GM21367 (cell line): ENCODE results near the gene EIF2B2.

Experiments
- ATAC-seq: cut with Tn5 transposase; IDR thresholded peaks from one replicate; pipeline ENCODE4 v1.9.1; 2021; ENCODE audit not compliant: unreplicated experiment

Gene EIF2B2

DNA sequence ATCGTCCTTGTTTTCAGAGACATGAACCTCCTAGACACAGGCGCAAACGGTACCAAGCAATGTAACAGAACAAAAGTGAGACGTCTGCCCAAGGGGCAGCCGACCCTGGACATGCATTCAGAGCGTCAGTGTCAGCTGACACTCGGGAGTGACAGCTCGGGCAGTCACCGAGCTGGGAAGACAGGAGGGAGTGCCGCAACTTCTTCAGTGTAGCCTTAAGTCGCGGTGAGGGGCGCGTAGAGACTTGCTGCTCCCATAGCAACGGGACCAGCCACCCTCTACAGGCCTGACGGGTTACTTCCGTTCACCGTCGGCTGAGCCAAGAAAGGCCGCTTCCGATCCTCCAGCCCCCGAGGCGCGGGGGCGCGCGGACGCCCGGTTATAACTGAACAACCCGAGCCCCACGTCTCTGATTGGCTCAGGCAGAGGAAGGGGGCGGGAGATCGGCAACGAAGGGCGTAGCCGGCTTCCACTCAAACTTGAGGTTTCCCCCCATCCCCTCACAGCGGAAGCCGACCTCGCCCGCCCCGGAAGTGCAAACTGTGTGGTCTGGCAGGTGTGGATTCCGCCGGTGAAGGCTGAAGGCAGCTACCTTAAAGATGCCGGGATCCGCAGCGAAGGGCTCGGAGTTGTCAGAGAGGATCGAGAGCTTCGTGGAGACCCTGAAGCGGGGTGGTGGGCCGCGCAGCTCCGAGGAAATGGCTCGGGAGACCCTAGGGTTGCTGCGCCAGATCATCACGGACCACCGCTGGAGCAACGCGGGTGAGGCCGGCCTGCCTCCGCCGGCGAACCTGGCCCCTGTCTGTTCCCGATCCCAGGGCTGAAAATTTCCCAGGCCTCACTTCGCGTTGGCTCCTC lies at the start of gene EIF2B2:
Gene EIF2B2, plus strand, starts transcription at position 530 of the 858 bp plus-strand sequence. Its CDS starts 70 bp downstream, at position 600.
- ATAC-seq: peak; percentile 96

GRCh38 chr14:74953686-74954085 lies 49.0 kb upstream of the EIF2B2 start:
- ATAC-seq: no peak

DNA sequence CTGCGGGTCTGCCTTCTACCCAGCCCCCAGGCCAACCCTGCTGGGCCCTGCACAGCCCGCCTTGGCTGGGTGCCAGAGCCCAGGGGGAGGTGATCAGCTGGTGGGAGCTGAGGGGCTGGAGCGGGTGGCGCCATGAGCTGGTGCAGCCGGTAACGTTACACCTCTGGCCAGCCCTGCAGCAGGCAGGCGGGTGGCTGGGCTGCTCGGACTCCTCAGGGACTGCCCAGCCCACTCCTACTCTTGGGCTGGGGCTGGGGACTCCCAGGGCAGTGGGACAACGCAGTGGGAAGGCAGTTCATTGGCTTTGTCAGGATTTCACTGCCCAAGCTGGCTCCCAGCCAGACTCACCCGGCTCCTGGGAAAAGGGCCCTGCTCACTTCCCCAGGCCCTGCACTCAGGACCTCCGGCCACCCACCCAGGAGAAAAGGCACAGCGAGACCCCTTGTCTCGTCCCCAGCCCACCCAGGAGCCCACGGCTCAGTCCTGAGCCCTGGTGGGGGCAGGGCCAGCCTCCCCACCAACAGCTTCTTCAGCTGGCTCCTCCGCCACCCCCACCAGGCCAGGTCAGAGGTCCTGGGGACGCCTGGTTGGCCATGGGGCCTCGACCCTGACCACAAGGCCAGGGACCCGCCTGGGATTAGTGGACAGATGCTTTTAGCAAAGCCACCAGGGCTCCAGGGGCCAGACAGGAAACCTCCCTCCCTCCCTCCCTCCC lies 48.3 kb upstream of the EIF2B2 start:
- ATAC-seq: no peak

DNA sequence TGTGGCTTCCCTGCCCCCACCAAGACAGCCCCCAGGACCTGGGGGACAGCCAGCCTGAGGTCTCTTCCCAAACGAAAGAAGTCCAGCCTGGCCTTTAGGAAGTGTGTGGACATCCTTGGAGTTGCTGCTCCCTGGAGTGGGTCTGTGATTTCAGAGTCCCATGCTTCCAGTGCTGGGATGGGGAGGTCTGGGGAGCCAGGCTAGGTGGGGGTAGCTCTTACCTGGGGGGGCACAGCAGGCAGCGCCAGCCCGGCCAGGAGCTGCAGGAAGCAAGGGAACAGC lies 47.8 kb upstream of the EIF2B2 start:
- no peak for ATAC-seq

DNA sequence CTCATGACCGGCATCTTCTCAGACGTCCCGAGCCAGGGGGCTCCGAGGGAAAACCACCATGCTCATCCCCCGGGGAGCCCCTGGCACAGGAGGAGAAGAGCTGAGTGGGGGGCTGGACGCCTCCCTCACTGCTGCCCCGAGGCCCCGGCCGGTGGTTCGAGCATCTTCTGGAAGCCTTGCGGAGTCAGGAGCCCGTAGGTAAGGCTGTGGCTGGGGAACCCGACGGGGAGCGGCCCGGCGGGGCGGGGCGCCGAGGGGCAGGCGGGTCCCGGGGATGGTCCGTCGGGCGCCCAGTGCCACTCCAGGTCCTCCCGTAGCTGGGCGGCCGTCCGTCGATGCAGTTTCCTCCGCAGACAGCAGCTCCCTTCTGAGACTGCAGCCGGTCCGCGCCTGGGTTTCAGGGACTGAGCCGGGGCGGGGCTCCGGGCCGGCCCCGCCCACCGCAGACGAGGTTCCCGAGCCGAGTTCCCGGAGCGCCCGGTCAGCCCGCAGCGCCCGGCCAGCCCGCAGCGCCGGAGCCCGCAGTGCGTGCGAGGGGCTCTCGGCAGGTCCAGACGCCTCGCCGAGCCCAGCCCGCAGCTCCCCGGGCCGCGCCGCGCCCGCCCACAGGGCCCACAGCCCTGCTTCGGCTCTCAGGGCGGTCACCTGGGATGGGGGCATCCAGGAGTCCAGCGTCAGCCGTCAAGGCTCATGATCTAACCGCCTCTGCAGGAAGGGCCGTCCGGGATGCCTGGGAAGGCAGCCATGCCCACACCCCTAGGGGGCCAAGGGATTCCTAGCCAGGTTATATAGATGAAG lies 47.3 kb upstream of the EIF2B2 start, which contains the start of gene PGF:
Gene PGF, minus strand, starts transcription at position 369 of the 798 bp plus-strand sequence. Its CDS starts 355 bp downstream, at position 14.
- ATAC-seq: no peak

GRCh38 chr14:74956027-74956279 lies 46.8 kb upstream of the EIF2B2 start:
- ATAC-seq: no peak

GRCh38 chr14:74956280-74957072 lies 46.2 kb upstream of the EIF2B2 start:
- ATAC-seq: no peak

GRCh38 chr14:74959596-74960180 lies 43.0 kb upstream of the EIF2B2 start:
- no peak for ATAC-seq

GRCh38 chr14:74960736-74961135 lies 42.0 kb upstream of the EIF2B2 start:
- ATAC-seq: no peak

GRCh38 chr14:74961238-74961911 lies 41.3 kb upstream of the EIF2B2 start:
- ATAC-seq: no peak

GRCh38 chr14:74962046-74962445 lies 40.7 kb upstream of the EIF2B2 start:
- ATAC-seq: no peak

- ATAC-seq: no peak
Observed at GRCh38 chr14:74962493-74962892, 40.2 kb upstream of the EIF2B2 start.

GRCh38 chr14:74963178-74963704 lies 39.5 kb upstream of the EIF2B2 start:
- no peak for ATAC-seq

DNA sequence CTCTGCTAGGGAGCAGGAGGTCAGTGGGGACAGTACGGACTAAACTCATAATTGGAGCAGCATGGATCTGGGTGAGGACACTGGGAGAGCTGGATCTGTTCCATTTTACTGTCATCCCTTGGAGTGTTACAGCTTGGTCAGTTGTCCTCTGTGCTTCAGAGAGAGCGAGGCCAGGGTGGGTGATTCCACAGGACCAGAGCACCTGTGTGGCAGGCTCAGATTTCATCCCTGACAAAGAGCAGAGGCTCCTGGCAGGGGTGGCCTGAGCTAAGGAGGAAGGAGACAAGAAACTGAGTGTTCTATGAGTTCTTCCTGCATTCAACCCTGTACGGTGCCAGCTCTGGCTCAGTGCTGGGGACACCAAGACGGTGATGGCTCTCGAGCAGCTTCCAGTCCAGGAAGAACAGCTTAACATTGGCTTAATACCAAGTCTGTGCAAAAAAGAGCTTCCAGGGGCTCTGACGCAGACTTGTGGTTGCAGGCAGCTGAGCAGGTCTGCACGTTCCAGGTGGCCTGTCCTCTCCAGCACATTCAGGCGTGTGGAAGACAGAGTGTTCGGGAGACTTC lies 38.9 kb upstream of the EIF2B2 start:
- no peak for ATAC-seq

- ATAC-seq: no peak
Observed at GRCh38 chr14:74964787-74965485, 37.8 kb upstream of the EIF2B2 start.

DNA sequence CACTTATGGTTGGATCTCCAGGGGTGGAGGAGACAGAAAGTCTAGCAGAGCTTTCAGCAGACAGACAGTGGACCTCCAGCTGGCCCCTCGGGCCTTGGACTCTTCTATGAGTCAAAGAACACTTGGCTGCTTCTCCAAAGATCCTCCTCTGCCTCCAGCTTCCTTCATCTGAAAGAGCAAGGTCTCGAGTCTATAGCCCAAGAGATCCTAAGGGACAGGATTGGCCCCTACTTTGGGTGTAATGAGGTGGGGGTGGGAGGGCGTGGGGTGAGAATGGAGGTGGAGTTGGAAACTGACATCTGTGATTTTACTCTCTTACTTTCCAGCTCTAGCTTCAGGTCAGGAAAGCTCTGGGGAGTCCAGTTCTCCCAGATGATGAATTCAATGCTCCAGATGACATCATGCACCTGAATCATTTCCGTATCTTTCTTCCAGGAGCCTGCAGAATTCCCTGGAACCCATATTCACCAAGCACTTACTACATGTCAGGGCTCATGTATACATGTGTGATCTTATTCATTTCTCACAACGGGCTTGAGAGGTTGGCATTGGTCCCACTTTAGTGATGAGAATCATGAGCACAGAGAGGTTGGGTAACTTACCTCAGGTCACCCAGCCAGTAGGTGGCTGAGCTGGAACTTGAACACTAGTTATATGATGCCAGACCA lies 37.1 kb upstream of the EIF2B2 start:
- no peak for ATAC-seq

- no peak for ATAC-seq
Observed at GRCh38 chr14:74968811-74969210, 33.9 kb upstream of the EIF2B2 start.

GRCh38 chr14:74973003-74973653 lies 29.6 kb upstream of the EIF2B2 start:
- ATAC-seq: no peak
